Activated T-cell treated with anti-CD3 and anti-CD28 coated beads, Interleukin-2, amount 50 U/mL, for 24 hours (primary cell): ENCODE measurements around the gene GMNN.
A peak's percentile ranks its signal among the peaks of the same experiment; 100 is the strongest.

ENCODE experiments used
- DNase-seq: peaks from one replicate; pipeline ENCODE4 v3.0.0-alpha.2; 2020
- H3K27ac Mint-ChIP-seq: 2 replicates; pipeline ENCODE4 v1.8.0; 2020; ENCODE audit warnings: mild to moderate bottlenecking, mixed read lengths
- H3K27me3 Mint-ChIP-seq: 2 replicates; pipeline ENCODE4 v1.8.0; 2020; ENCODE audit warnings: mixed read lengths
- H3K36me3 Mint-ChIP-seq: 2 replicates; pipeline ENCODE4 v1.8.0; 2020; ENCODE audit warnings: low read depth, mixed read lengths
- H3K4me1 Mint-ChIP-seq: 2 replicates; pipeline ENCODE4 v1.8.0; 2020; ENCODE audit warnings: low read depth, mixed read lengths
- H3K4me3 Mint-ChIP-seq: 2 replicates; pipeline ENCODE4 v1.8.0; 2020; ENCODE audit warnings: mild to moderate bottlenecking, moderate library complexity, mixed read lengths
- H3K9me3 Mint-ChIP-seq: 2 replicates; pipeline ENCODE4 v1.8.0; 2020; ENCODE audit warnings: mixed read lengths

The GMNN gene

GRCh38 chr6:24775520-24776058, 852 bp downstream of the GMNN start:
- Mint-ChIP-seq H3K4me1 (peaks cover 39% of the 10 kb centered on the region), H3K4me3 (peak overlapping the region; percentile 98), H3K27me3 (no peaks in the 10 kb centered on the region), H3K9me3 (no peaks in the 10 kb centered on the region), H3K36me3 (peaks cover 52% of the 10 kb centered on the region), H3K27ac (peak overlapping the region; percentile 100)
- DNase-seq: no peak

GRCh38 chr6:24777227-24777626, 2.5 kb downstream of the GMNN start:
- no peaks in the 10 kb centered on the region for H3K27me3 Mint-ChIP-seq
- peak overlapping the region; percentile 98 for H3K4me3 Mint-ChIP-seq
- no peaks in the 10 kb centered on the region for H3K9me3 Mint-ChIP-seq
- H3K36me3 Mint-ChIP-seq: peaks cover 68% of the 10 kb centered on the region
- peaks cover 39% of the 10 kb centered on the region for H3K4me1 Mint-ChIP-seq
- no peak for DNase-seq
- H3K27ac Mint-ChIP-seq: no peak overlapping the region

- H3K4me3 Mint-ChIP-seq: peak overlapping the region; percentile 98
- peaks cover 39% of the 10 kb centered on the region for H3K4me1 Mint-ChIP-seq
Measured at GRCh38 chr6:24778121-24778520, 3.4 kb downstream of the GMNN start.

DNA sequence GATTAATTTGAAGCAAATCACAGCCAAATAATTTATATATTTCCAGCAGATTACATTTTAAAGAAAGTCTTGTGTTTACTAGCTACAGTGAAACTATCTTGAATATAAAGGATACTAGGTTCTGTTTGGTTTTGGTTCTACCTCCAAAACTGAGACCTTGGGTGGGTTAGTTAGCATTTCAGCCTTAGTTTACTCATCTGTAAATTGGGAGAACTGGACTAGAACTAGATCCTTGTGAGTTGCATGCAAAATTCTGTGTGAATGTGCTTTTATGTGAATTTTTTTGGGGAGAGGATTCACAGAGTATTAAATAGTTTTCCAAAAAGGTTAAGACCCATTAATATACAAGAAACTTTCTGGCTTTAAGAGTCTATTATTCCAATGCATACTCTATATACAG, 4.1 kb downstream of the GMNN start:
- no peaks in the 10 kb centered on the region for H3K9me3 Mint-ChIP-seq
- peaks cover 38% of the 10 kb centered on the region for H3K4me1 Mint-ChIP-seq
- DNase-seq: no peak
- peaks cover 83% of the 10 kb centered on the region for H3K36me3 Mint-ChIP-seq
- H3K27me3 Mint-ChIP-seq: no peaks in the 10 kb centered on the region
- H3K27ac Mint-ChIP-seq: no peak overlapping the region
- no peak overlapping the region for H3K4me3 Mint-ChIP-seq

More at GRCh38 chr6:24778121-24778520, 3.4 kb downstream of the GMNN start:
- Mint-ChIP-seq H3K36me3 (peaks cover 77% of the 10 kb centered on the region), H3K27ac (no peak overlapping the region), H3K27me3 (no peaks in the 10 kb centered on the region), H3K9me3 (no peaks in the 10 kb centered on the region)
- DNase-seq: no peak

DNA sequence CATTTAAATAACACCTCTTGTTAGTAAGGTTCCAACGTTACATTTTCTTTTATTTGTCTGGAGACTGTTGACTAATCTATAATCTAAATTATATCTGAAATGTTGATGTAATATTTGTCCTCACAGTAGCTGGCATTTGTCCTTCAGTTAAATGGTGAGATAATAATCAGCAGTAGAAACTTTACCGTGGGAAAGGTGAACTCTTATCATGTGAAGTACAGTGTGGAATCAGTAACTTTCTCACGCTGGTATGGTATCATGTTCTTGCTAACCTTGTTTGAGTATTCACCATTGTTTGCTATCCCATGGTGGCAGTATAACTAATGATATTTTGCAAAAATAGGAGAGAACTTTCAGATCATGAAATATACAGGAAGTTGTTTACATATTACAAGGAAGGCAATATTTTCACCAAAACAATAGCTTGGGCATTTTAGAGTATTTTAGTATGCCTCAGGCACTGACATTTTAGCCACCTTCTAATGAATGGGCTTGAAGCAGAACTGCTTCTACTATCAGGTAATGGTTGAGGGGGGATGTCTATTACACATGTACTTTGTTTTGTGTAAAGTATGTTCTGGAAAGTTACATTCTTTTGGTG, 4.8 kb downstream of the GMNN start:
- no peak overlapping the region for H3K4me3 Mint-ChIP-seq

GRCh38 chr6:24780206-24780605, 5.5 kb downstream of the GMNN start:
- Mint-ChIP-seq H3K27me3 (no peaks in the 10 kb centered on the region), H3K9me3 (no peaks in the 10 kb centered on the region), H3K4me1 (peaks cover 33% of the 10 kb centered on the region), H3K27ac (no peak overlapping the region), H3K4me3 (no peak overlapping the region), H3K36me3 (peaks cover 92% of the 10 kb centered on the region)
- no peak for DNase-seq

More for the DNA sequence above, 4.8 kb downstream of the GMNN start:
- Mint-ChIP-seq H3K9me3 (no peaks in the 10 kb centered on the region), H3K27me3 (no peaks in the 10 kb centered on the region), H3K27ac (no peak overlapping the region), H3K36me3 (peaks cover 89% of the 10 kb centered on the region), H3K4me1 (peaks cover 34% of the 10 kb centered on the region)
- DNase-seq: no peak

DNA sequence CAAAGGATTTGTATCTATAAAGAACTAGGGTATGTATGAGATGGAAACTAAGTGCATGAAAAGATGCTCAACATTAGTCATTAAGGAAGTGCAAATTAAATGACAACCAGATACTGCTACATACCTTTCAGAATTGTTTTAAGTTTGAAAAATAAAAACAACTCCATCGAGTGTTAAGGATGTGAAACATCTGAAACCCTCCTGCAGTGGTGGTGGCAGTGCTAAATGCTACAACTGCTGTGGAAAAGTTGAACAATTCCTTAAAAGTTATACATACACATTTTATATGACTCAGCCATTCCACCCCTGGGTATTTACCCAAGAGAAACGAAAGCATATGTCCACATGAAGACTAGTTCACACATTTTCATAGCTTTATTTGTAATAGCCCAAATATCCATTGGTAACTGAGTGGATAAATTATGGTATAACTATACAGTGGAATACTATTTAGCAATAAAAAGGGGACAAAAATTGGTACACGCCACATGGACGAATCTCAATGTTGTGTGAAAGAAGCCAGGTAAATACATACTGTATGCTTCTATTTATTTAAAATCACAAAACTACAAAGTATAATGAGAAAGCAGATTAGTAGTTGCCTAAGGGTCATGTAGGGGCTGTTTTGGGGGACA, 13.4 kb downstream of the GMNN start:
- no peaks in the 10 kb centered on the region for H3K27me3 Mint-ChIP-seq
- H3K9me3 Mint-ChIP-seq: no peaks in the 10 kb centered on the region
- no peak for DNase-seq
- H3K27ac Mint-ChIP-seq: peak overlapping the region; percentile 88
- no peak overlapping the region for H3K4me3 Mint-ChIP-seq
- peaks cover 26% of the 10 kb centered on the region for H3K4me1 Mint-ChIP-seq
- peaks cover 67% of the 10 kb centered on the region for H3K36me3 Mint-ChIP-seq

GRCh38 chr6:24795106-24795505, 20.4 kb downstream of the GMNN start:
- Mint-ChIP-seq H3K27ac (no peak overlapping the region), H3K36me3 (peaks cover 6% of the 10 kb centered on the region), H3K27me3 (no peaks in the 10 kb centered on the region), H3K4me1 (peaks cover 29% of the 10 kb centered on the region), H3K9me3 (no peaks in the 10 kb centered on the region), H3K4me3 (no peak overlapping the region)
- no peak for DNase-seq

- Mint-ChIP-seq H3K4me1 (peaks cover 29% of the 10 kb centered on the region), H3K9me3 (no peaks in the 10 kb centered on the region), H3K4me3 (no peak overlapping the region), H3K36me3 (peaks cover 8% of the 10 kb centered on the region), H3K27me3 (no peaks in the 10 kb centered on the region), H3K27ac (peak overlapping the region; percentile 24)
- DNase-seq: no peak
Measured at GRCh38 chr6:24796616-24797290, 22.0 kb downstream of the GMNN start.

DNA sequence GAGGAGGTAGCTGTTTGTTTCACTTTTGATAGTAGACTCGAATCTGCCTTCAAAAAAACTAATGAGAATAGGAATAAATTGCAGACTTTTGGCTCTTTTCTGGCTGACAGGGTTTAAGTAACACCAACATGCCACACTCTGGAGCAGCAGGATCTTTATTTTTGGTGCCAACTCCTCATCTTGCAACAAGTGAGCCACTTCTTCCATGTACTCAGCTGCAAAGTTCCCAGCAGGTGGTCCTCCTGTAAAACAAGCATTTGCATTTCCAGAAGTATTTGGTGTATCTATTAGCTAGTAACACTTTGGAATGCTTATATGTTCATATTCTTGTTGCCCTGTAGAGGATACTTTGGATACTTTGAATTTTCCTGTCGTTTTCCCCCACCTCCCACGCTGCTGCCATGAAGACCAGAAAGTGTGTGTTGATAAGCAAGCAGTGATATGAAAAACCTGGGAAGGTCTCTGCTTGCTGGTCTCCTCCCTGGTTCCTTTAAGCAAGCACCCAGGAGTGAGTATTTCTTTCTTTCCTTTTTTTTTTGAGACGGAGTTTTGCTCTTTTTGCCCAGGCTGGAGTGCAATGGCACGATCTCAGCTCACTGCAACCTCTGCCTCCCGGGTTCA, 23.0 kb downstream of the GMNN start:
- peaks cover 13% of the 10 kb centered on the region for H3K36me3 Mint-ChIP-seq
- H3K27ac Mint-ChIP-seq: peak overlapping the region; percentile 29
- no peak for DNase-seq
- peaks cover 29% of the 10 kb centered on the region for H3K4me1 Mint-ChIP-seq
- H3K4me3 Mint-ChIP-seq: no peak overlapping the region
- H3K9me3 Mint-ChIP-seq: no peaks in the 10 kb centered on the region
- no peaks in the 10 kb centered on the region for H3K27me3 Mint-ChIP-seq

- H3K27me3 Mint-ChIP-seq: no peaks in the 10 kb centered on the region
- no peak for DNase-seq
- no peaks in the 10 kb centered on the region for H3K9me3 Mint-ChIP-seq
Measured at GRCh38 chr6:24798740-24799540, 24.2 kb downstream of the GMNN start, which contains the start of gene ARMH2. ARMH2 (minus strand) TSS chr6:24798917; CDS start chr6:24798857, 60 bp downstream.

DNA sequence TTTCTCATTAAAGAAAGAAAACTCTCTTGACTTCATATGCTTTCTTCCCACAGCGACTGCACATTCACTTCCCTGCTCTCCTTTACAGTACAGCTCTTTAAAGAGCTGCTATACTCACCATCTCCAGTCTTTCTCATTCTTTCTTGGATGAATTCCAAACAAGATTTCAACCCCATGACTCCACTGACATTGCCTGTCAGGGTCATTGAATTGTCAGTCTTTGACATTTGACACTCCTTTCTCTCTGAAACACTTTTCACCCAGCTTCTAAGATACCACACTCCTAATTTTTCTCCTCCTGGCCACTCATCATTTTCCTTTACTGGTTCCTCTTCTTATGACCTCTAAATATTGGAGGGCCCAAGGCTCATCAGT, 24.8 kb downstream of the GMNN start:
- Mint-ChIP-seq H3K9me3 (no peaks in the 10 kb centered on the region), H3K27ac (no peak overlapping the region), H3K4me3 (no peak overlapping the region), H3K36me3 (peaks cover 24% of the 10 kb centered on the region), H3K4me1 (peaks cover 32% of the 10 kb centered on the region), H3K27me3 (no peaks in the 10 kb centered on the region)
- no peak for DNase-seq

More at GRCh38 chr6:24798740-24799540, 24.2 kb downstream of the GMNN start, which contains the start of gene ARMH2:
- Mint-ChIP-seq H3K4me3 (no peak within 1 kb of the TSS), H3K27ac (no peak within 1 kb of the TSS), H3K36me3 (peaks cover 21% of the 10 kb centered on the region), H3K4me1 (peaks cover 32% of the 10 kb centered on the region)

DNA sequence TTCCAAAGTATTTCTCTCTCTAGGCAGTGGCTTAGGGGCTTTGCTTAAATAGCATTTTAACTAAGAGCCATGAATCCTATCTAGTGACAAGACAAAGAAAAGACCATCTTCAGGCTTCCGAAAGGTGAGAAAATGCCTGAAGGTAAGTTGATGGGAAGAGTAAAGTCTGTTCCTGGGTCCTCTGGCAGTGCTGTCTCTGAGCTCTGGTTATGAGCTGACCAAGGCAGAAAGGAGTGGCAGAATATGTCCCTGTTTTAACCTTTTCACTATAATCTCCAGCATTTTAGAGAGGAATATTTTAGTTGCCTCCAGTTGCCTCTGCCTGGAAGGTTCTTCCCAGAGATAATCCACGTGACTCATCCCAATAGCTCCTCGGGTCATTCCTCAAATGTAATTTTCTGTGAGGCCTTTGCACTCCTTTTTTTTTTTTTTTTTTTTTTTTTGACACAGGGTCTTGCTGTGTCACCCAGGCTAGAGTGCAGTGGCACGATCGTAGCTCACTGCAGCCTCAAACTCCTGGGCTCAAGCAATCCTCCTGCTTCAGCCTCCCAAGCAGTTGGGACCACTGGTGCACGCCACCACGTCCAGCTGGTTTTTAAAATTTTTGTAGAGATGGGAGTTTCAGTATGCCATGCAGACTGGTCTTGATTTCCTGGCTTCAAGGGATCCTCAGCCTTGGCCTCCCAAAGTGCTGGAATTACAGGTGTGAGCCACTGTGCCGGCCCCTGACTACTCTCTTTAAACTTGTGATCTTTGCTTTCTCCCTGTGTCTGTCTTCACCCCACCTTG, 27.7 kb downstream of the GMNN start:
- H3K9me3 Mint-ChIP-seq: no peaks in the 10 kb centered on the region
- peaks cover 53% of the 10 kb centered on the region for H3K36me3 Mint-ChIP-seq
- no peaks in the 10 kb centered on the region for H3K27me3 Mint-ChIP-seq
- H3K4me1 Mint-ChIP-seq: peaks cover 13% of the 10 kb centered on the region
- no peak overlapping the region for H3K4me3 Mint-ChIP-seq
- peak overlapping the region; percentile 12 for H3K27ac Mint-ChIP-seq
- DNase-seq: no peak
